ENCODE data around the gene GAS1. TPM values are rescaled to one million over a fixed set of nuclear protein-coding genes. Genes with fewer than 3 reads are reported as not detected.

The GAS1 gene
- total RNA-seq, 1 donor from 2014 or later: 16.8 TPM

- intact Hi-C loops (cut with DNase I): no loop called here
- Histone ChIP-seq H3K27ac (no peak overlapping the region), H3K27me3 (peaks cover 6% of the 10 kb centered on the region), H3K4me3 (no peak overlapping the region), H3K9me3 (no peaks in the 10 kb centered on the region), H3K4me1 (no peaks in the 10 kb centered on the region), H3K36me3 (no peaks in the 10 kb centered on the region)
- no peak for DNase-seq
- TF ChIP-seq CTCF (IDR thresholded peaks at IDR 0.05): no peak
- no peak for ATAC-seq
Measured at GRCh38 chr9:86978922-86979474, 31.7 kb upstream of the GAS1 start.

- Histone ChIP-seq H3K9me3 (no peaks in the 10 kb centered on the region), H3K27me3 (peaks cover 6% of the 10 kb centered on the region), H3K4me1 (no peaks in the 10 kb centered on the region), H3K36me3 (no peaks in the 10 kb centered on the region), H3K27ac (no peak overlapping the region), H3K4me3 (no peak overlapping the region)
- intact Hi-C loops (cut with DNase I): no loop called here
- no peak for TF ChIP-seq CTCF (IDR thresholded peaks at IDR 0.05)
- no peak for ATAC-seq
- no peak for DNase-seq
Measured at GRCh38 chr9:86978413-86978812, 31.1 kb upstream of the GAS1 start.

GRCh38 chr9:86977205-86977835 is 30.0 kb upstream of the GAS1 start:
- TF ChIP-seq CTCF (IDR thresholded peaks at IDR 0.05): no peak
- no peak overlapping the region for H3K27ac ChIP-seq
- H3K9me3 ChIP-seq: no peaks in the 10 kb centered on the region
- intact Hi-C loops (cut with DNase I): no loop called here
- DNase-seq: no peak
- no peak overlapping the region for H3K4me3 ChIP-seq
- H3K4me1 ChIP-seq: no peaks in the 10 kb centered on the region
- no peak for ATAC-seq
- no peaks in the 10 kb centered on the region for H3K36me3 ChIP-seq
- peaks cover 6% of the 10 kb centered on the region for H3K27me3 ChIP-seq

- no peak overlapping the region for H3K27ac ChIP-seq
- ATAC-seq (no peak), DNase-seq (no peak)
- H3K4me3 ChIP-seq: no peak overlapping the region
- H3K27me3 ChIP-seq: peaks cover 8% of the 10 kb centered on the region
- no peaks in the 10 kb centered on the region for H3K9me3 ChIP-seq
- H3K4me1 ChIP-seq: no peaks in the 10 kb centered on the region
- intact Hi-C loops (cut with DNase I): no loop called here
- H3K36me3 ChIP-seq: no peaks in the 10 kb centered on the region
- TF ChIP-seq CTCF (IDR thresholded peaks at IDR 0.05): no peak
Measured at GRCh38 chr9:86975606-86976005, 28.3 kb upstream of the GAS1 start.

GRCh38 chr9:86975036-86975435 is 27.7 kb upstream of the GAS1 start:
- Histone ChIP-seq H3K27me3 (peaks cover 9% of the 10 kb centered on the region), H3K4me1 (no peaks in the 10 kb centered on the region), H3K27ac (no peak overlapping the region), H3K36me3 (no peaks in the 10 kb centered on the region), H3K9me3 (no peaks in the 10 kb centered on the region), H3K4me3 (no peak overlapping the region)
- TF ChIP-seq CTCF (IDR thresholded peaks at IDR 0.05): no peak
- ATAC-seq (no peak), DNase-seq (no peak)
- intact Hi-C loops (cut with DNase I): no loop called here

All from upper lobe of right lung (tissue), 1 donor.